ENCODE results near the gene ZNF236. TPM values are rescaled to one million over a fixed set of nuclear protein-coding genes. Genes with fewer than 3 reads are reported as not detected.

Gene ZNF236
- total RNA-seq, 1 donor from 2014 or later, result 11.5 TPM

GRCh38 chr18:76873311-76873710 lies 51.0 kb downstream of the ZNF236 start:
- Histone ChIP-seq H4K20me1 (ENCODE audit: low read depth) (peaks cover 10% of the 10 kb centered on the region), H3K36me3 (no peaks in the 10 kb centered on the region), H3K4me2 (no peak overlapping the region), H3K4me1 (no peaks in the 10 kb centered on the region), H3F3A (ENCODE audit: low read depth) (no peaks in the 10 kb centered on the region), H2AFZ (replicated peaks) (no peak overlapping the region), H3K9ac (no peak overlapping the region), H3K4me3 (no peak overlapping the region), H3K9me3 (ENCODE audit: low read depth) (no peaks in the 10 kb centered on the region), H3K27ac (no peak overlapping the region), H3K27me3 (no peaks in the 10 kb centered on the region), H3K79me2 (ENCODE audit: low read depth) (no peaks in the 10 kb centered on the region)
- no peak overlapping the region for H3K4me3 Mint-ChIP-seq
- H3K4me1 Mint-ChIP-seq, result no peaks in the 10 kb centered on the region
- H3K9me3 Mint-ChIP-seq, result no peaks in the 10 kb centered on the region
- no peak overlapping the region for H3K27ac Mint-ChIP-seq
- no peak for DNase-seq (ENCODE audit: low spot score)
- peaks cover 11% of the 10 kb centered on the region for H3K36me3 Mint-ChIP-seq
- H3K27me3 Mint-ChIP-seq (ENCODE audit: insufficient read depth, low read depth), result no peaks in the 10 kb centered on the region
- TF ChIP-seq CTCF (IDR thresholded peaks at IDR 0.05) (no peak), EZH2 (IDR thresholded peaks at IDR 0.05) (no peak), EZH2phosphoT487 (IDR thresholded peaks at IDR 0.05) (no peak)

- Histone ChIP-seq H3K9me3 (ENCODE audit: low read depth) (no peaks in the 10 kb centered on the region), H3K4me1 (no peaks in the 10 kb centered on the region), H2AFZ (replicated peaks) (no peak overlapping the region), H3K79me2 (ENCODE audit: low read depth) (no peaks in the 10 kb centered on the region), H3K27ac (no peak overlapping the region), H3K27me3 (no peaks in the 10 kb centered on the region), H3K9ac (no peak overlapping the region), H3K4me3 (no peak overlapping the region), H3K4me2 (no peak overlapping the region), H4K20me1 (ENCODE audit: low read depth) (peaks cover 10% of the 10 kb centered on the region), H3F3A (ENCODE audit: low read depth) (no peaks in the 10 kb centered on the region), H3K36me3 (no peaks in the 10 kb centered on the region)
- H3K36me3 Mint-ChIP-seq, result peaks cover 11% of the 10 kb centered on the region
- H3K4me1 Mint-ChIP-seq, result no peaks in the 10 kb centered on the region
- no peak for DNase-seq (ENCODE audit: low spot score)
- no peak overlapping the region for H3K27ac Mint-ChIP-seq
- H3K27me3 Mint-ChIP-seq (ENCODE audit: insufficient read depth, low read depth), result no peaks in the 10 kb centered on the region
- no peak for TF ChIP-seq CTCF (IDR thresholded peaks at IDR 0.05)
- TF ChIP-seq EZH2 (IDR thresholded peaks at IDR 0.05), result no peak
- TF ChIP-seq EZH2phosphoT487 (IDR thresholded peaks at IDR 0.05), result no peak
- no peak overlapping the region for H3K4me3 Mint-ChIP-seq
- no peaks in the 10 kb centered on the region for H3K9me3 Mint-ChIP-seq
Measured at GRCh38 chr18:76873713-76874112, 51.4 kb downstream of the ZNF236 start.

GRCh38 chr18:76874642-76875389 lies 52.5 kb downstream of the ZNF236 start:
- H2AFZ ChIP-seq (replicated peaks), result no peak overlapping the region
- no peak overlapping the region for H3K4me3 ChIP-seq
- H3F3A ChIP-seq (ENCODE audit: low read depth), result no peaks in the 10 kb centered on the region
- TF ChIP-seq EZH2phosphoT487 (IDR thresholded peaks at IDR 0.05), result no peak
- TF ChIP-seq CTCF (IDR thresholded peaks at IDR 0.05), result no peak
- no peak for TF ChIP-seq EZH2 (IDR thresholded peaks at IDR 0.05)
- Mint-ChIP-seq H3K36me3 (peaks cover 11% of the 10 kb centered on the region), H3K27me3 (ENCODE audit: insufficient read depth, low read depth) (no peaks in the 10 kb centered on the region), H3K9me3 (no peaks in the 10 kb centered on the region), H3K4me3 (no peak overlapping the region), H3K27ac (peak overlapping the region; percentile 13), H3K4me1 (no peaks in the 10 kb centered on the region)
- H3K79me2 ChIP-seq (ENCODE audit: low read depth), result no peaks in the 10 kb centered on the region
- peaks cover 10% of the 10 kb centered on the region for H4K20me1 ChIP-seq (ENCODE audit: low read depth)
- H3K4me2 ChIP-seq, result no peak overlapping the region
- H3K9ac ChIP-seq, result no peak overlapping the region
- H3K27me3 ChIP-seq, result no peaks in the 10 kb centered on the region
- no peak overlapping the region for H3K27ac ChIP-seq
- H3K4me1 ChIP-seq, result no peaks in the 10 kb centered on the region
- no peaks in the 10 kb centered on the region for H3K9me3 ChIP-seq (ENCODE audit: low read depth)
- no peaks in the 10 kb centered on the region for H3K36me3 ChIP-seq
- DNase-seq (ENCODE audit: low spot score), result peak; percentile 30

All from neural progenitor cell (in vitro differentiated cells).